ENCODE measurements around the gene TM4SF18.

DNA sequence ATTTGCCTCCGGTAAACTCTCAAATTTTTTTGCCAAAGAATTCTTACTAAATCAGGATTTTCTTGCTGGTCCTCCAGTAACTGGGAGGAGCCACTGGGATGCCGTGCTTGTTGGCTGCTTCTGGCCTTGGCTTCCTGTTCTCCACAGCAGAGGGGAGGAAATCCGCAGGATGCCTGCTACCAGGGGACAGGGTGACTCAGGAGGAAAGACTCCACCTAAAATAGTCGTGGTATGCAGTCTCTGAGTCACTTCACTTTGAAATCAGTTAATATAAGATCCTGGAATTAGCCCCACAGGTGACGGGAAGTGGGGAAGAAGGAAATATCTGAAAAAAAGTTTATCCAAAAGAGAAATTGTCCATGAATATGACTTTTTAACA lies 6.5 kb upstream of the TM4SF18 start:
- TF ChIP-seq, protein P1, sequence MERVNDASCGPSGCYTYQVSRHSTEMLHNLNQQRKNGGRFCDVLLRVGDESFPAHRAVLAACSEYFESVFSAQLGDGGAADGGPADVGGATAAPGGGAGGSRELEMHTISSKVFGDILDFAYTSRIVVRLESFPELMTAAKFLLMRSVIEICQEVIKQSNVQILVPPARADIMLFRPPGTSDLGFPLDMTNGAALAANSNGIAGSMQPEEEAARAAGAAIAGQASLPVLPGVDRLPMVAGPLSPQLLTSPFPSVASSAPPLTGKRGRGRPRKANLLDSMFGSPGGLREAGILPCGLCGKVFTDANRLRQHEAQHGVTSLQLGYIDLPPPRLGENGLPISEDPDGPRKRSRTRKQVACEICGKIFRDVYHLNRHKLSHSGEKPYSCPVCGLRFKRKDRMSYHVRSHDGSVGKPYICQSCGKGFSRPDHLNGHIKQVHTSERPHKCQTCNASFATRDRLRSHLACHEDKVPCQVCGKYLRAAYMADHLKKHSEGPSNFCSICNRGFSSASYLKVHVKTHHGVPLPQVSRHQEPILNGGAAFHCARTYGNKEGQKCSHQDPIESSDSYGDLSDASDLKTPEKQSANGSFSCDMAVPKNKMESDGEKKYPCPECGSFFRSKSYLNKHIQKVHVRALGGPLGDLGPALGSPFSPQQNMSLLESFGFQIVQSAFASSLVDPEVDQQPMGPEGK (CRISPR knock-in tag; IDR thresholded peaks at IDR 0.05; ENCODE audit: borderline replicate concordance), result no peak
- TF ChIP-seq ARNTL (CRISPR knock-in tag; IDR thresholded peaks at IDR 0.05; ENCODE audit: borderline replicate concordance, low read depth) (no peak), PPARA (CRISPR knock-in tag; IDR thresholded peaks at IDR 0.05; ENCODE audit: borderline replicate concordance) (no peak), CSRNP3 (CRISPR knock-in tag; IDR thresholded peaks at IDR 0.05) (no peak), RARB (CRISPR knock-in tag; IDR thresholded peaks at IDR 0.05) (no peak), GLIS3 (CRISPR knock-in tag; IDR thresholded peaks at IDR 0.05) (no peak), ZNF8 (CRISPR knock-in tag; IDR thresholded peaks at IDR 0.05) (no peak), ZFP3 (CRISPR knock-in tag; IDR thresholded peaks at IDR 0.05) (no peak; the same call in 1 of the 2 replicates), ISL1 (CRISPR knock-in tag; IDR thresholded peaks at IDR 0.05) (no peak), ESRRG (CRISPR knock-in tag; IDR thresholded peaks at IDR 0.05) (no peak), ZFP30 (CRISPR knock-in tag; IDR thresholded peaks at IDR 0.05) (no peak), TOX (CRISPR knock-in tag; IDR thresholded peaks at IDR 0.05; ENCODE audit: borderline replicate concordance) (no peak)
- TF ChIP-seq, protein P2, sequence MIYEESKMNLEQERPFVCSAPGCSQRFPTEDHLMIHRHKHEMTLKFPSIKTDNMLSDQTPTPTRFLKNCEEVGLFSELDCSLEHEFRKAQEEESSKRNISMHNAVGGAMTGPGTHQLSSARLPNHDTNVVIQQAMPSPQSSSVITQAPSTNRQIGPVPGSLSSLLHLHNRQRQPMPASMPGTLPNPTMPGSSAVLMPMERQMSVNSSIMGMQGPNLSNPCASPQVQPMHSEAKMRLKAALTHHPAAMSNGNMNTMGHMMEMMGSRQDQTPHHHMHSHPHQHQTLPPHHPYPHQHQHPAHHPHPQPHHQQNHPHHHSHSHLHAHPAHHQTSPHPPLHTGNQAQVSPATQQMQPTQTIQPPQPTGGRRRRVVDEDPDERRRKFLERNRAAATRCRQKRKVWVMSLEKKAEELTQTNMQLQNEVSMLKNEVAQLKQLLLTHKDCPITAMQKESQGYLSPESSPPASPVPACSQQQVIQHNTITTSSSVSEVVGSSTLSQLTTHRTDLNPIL (CRISPR knock-in tag; IDR thresholded peaks at IDR 0.05; ENCODE audit: low read depth), result no peak
